ENCODE data around the gene KCTD14. TPM values are rescaled to one million over a fixed set of nuclear protein-coding genes. Genes with fewer than 3 reads are reported as not detected.

The KCTD14 gene
- total and polyA plus RNA-seq, 2 of the 8 experiments (the other 6 are each of a cell fraction or from before 2014, with no cell fraction given): 21.6 to 24.9 TPM

GRCh38 chr11:78045851-78046485 lies 22.9 kb upstream of the KCTD14 start (continued):
- TF ChIP-seq EP300 (IDR thresholded peaks at IDR 0.05; ENCODE audit: borderline replicate concordance in 1 of 2, low read depth in 2 of 2, low read length in 2 of 2) (0 out of 3 replicates have a peak, but pooled peaks of 1 of the 2 experiments have one; percentile 21), SAP30 (IDR thresholded peaks at IDR 0.05; ENCODE audit: insufficient read depth, insufficient replicate concordance, low read length) (no peak), CTBP2 (IDR thresholded peaks at IDR 0.05; ENCODE audit: borderline replicate concordance, insufficient read depth, insufficient read length, low read length) (no peak), CREB1 (IDR thresholded peaks at IDR 0.05) (no peak), POLR2A (IDR thresholded peaks at IDR 0.05; ENCODE audit: control extremely low read depth in 1 of 2, low read depth in 2 of 2, low read length in 2 of 2) (no peak), CHD1 (IDR thresholded peaks at IDR 0.05; ENCODE audit: low read depth, low read length) (no peak), JUN (IDR thresholded peaks at IDR 0.05; ENCODE audit: low read depth, low read length) (no peak), RBBP5 (IDR thresholded peaks at IDR 0.05; ENCODE audit: borderline replicate concordance, low read depth, low read length) (no peak), TBP (IDR thresholded peaks at IDR 0.05; ENCODE audit: low read depth, low read length) (no peak), SIX5 (IDR thresholded peaks at IDR 0.05; ENCODE audit: low read depth, low read length) (no peak), CBX5 (IDR thresholded peaks at IDR 0.05; ENCODE audit: low read depth, low read length) (no peak), CTCF (IDR thresholded peaks at IDR 0.05; ENCODE audit: control extremely low read depth in 1 of 3, insufficient read depth in 1 of 3, low read depth in 1 of 3, low read length in 3 of 3) (peak; percentile 92 to 97 (median 96)), POLR2AphosphoS5 (IDR thresholded peaks at IDR 0.05; ENCODE audit: low read depth, low read length) (no peak), GTF2F1 (IDR thresholded peaks at IDR 0.05; ENCODE audit: borderline replicate concordance, low read depth, low read length) (no peak), EGR1 (IDR thresholded peaks at IDR 0.05; ENCODE audit: borderline replicate concordance, low read depth, low read length) (no peak), PHF8 (conservative IDR thresholded peaks at IDR 0.05; ENCODE audit: low read depth, low read length) (no peak), JUND (IDR thresholded peaks at IDR 0.05; ENCODE audit: low read length) (0 out of 2 replicates have a peak, but pooled peaks have one; percentile 37), SUZ12 (IDR thresholded peaks at IDR 0.05; ENCODE audit: low read length) (no peak)
